Subcutaneous abdominal adipose tissue (tissue), 5 donors: ENCODE data around the gene ITPR1.

Source experiments
- H3K27ac ChIP-seq: one replicate; pipeline ENCODE4 v1.7.0; 2013; ENCODE audit warnings: low read depth, mild to moderate bottlenecking, inconsistent platforms, low read length, moderate library complexity
- H3K27me3 ChIP-seq, 5 donors: one replicate each; pipeline ENCODE4 v1.7.0; 2013; ENCODE audit warnings: low read length in 5 of 5, inconsistent platforms in 1 of 5; ENCODE audit not compliant: control insufficient read depth in 5 of 5, insufficient read depth in 4 of 5
- H3K36me3 ChIP-seq, 5 donors: one replicate each; pipeline ENCODE4 v1.7.0; 2013; ENCODE audit warnings: low read length in 5 of 5; ENCODE audit not compliant: control insufficient read depth in 5 of 5, insufficient read depth in 5 of 5
- H3K4me1 ChIP-seq, 5 donors: one replicate each; pipeline ENCODE4 v1.7.0; 2013; ENCODE audit warnings: low read length in 5 of 5, mild to moderate bottlenecking in 3 of 5, moderate library complexity in 1 of 5; ENCODE audit not compliant: control insufficient read depth in 5 of 5, insufficient read depth in 5 of 5
- H3K4me3 ChIP-seq, 5 donors: one replicate each; pipeline ENCODE4 v1.7.0; 2013; ENCODE audit warnings: low read length in 5 of 5, low read depth in 1 of 5
- H3K9ac ChIP-seq, 5 donors: one replicate each; pipeline ENCODE4 v1.7.0; 2013; ENCODE audit warnings: low read length in 5 of 5, mild to moderate bottlenecking in 4 of 5, moderate library complexity in 3 of 5
- H3K9me3 ChIP-seq, 5 donors: one replicate each; pipeline ENCODE4 v1.7.0; 2013; ENCODE audit warnings: low read length in 5 of 5; ENCODE audit not compliant: control insufficient read depth in 5 of 5
- donor health status: healthy.
- donor health status: healthy.
- donor health status: healthy.
- donor health status: healthy.
- donor health status: healthy.

Gene ITPR1

GRCh38 chr3:4816306-4816705 is 323.2 kb downstream of the ITPR1 start:
- no peak overlapping the region for H3K9ac ChIP-seq
- H3K27me3 ChIP-seq, result no peaks in the 10 kb centered on the region
- H3K4me3 ChIP-seq, result no peak overlapping the region
- peaks cover 0 to 3% (median 0%) of the 10 kb centered on the region in 5 donors for H3K9me3 ChIP-seq
- peaks cover 0 to 51% (median 14%) of the 10 kb centered on the region in 5 donors for H3K36me3 ChIP-seq
- H3K4me1 ChIP-seq, result peaks cover 0 to 7% (median 0%) of the 10 kb centered on the region in 5 donors
- H3K27ac ChIP-seq, result no peak overlapping the region

- Histone ChIP-seq H3K36me3 (peaks cover 0 to 55% (median 18%) of the 10 kb centered on the region in 5 donors), H3K9me3 (peaks cover 0 to 3% (median 0%) of the 10 kb centered on the region in 5 donors), H3K9ac (no peak overlapping the region), H3K4me1 (peaks cover 0 to 7% (median 0%) of the 10 kb centered on the region in 5 donors), H3K27me3 (no peaks in the 10 kb centered on the region), H3K4me3 (no peak overlapping the region), H3K27ac (no peak overlapping the region)
Measured at GRCh38 chr3:4816718-4817117, 323.6 kb downstream of the ITPR1 start.

GRCh38 chr3:4817128-4817527 is 324.0 kb downstream of the ITPR1 start:
- H3K4me1 ChIP-seq, result peaks cover 0 to 7% (median 0%) of the 10 kb centered on the region in 5 donors
- no peak overlapping the region for H3K9ac ChIP-seq
- H3K4me3 ChIP-seq, result no peak overlapping the region
- no peaks in the 10 kb centered on the region for H3K27me3 ChIP-seq
- H3K9me3 ChIP-seq, result peaks cover 0 to 3% (median 0%) of the 10 kb centered on the region in 5 donors
- H3K27ac ChIP-seq, result no peak overlapping the region
- H3K36me3 ChIP-seq, result peaks cover 0 to 58% (median 20%) of the 10 kb centered on the region in 5 donors

GRCh38 chr3:4818164-4818563 is 325.0 kb downstream of the ITPR1 start:
- Histone ChIP-seq H3K9me3 (peaks cover 0 to 3% (median 0%) of the 10 kb centered on the region in 5 donors), H3K4me3 (no peak overlapping the region), H3K9ac (no peak overlapping the region), H3K27ac (no peak overlapping the region), H3K4me1 (peaks cover 0 to 7% (median 0%) of the 10 kb centered on the region in 5 donors), H3K27me3 (no peaks in the 10 kb centered on the region), H3K36me3 (peaks cover 0 to 56% (median 20%) of the 10 kb centered on the region in 5 donors)

GRCh38 chr3:4818986-4819693 is 326.0 kb downstream of the ITPR1 start:
- Histone ChIP-seq H3K9me3 (peaks cover 0 to 3% (median 0%) of the 10 kb centered on the region in 5 donors), H3K9ac (no peak overlapping the region), H3K36me3 (peaks cover 0 to 53% (median 20%) of the 10 kb centered on the region in 5 donors), H3K27ac (no peak overlapping the region), H3K4me1 (peaks cover 0 to 7% (median 0%) of the 10 kb centered on the region in 5 donors), H3K27me3 (no peaks in the 10 kb centered on the region), H3K4me3 (no peak overlapping the region)

GRCh38 chr3:4819746-4820145 is 326.6 kb downstream of the ITPR1 start:
- peaks cover 0 to 51% (median 18%) of the 10 kb centered on the region in 5 donors for H3K36me3 ChIP-seq
- no peak overlapping the region for H3K4me3 ChIP-seq
- no peaks in the 10 kb centered on the region for H3K27me3 ChIP-seq

GRCh38 chr3:4820296-4821121 is 327.4 kb downstream of the ITPR1 start:
- H3K9me3 ChIP-seq, result peaks cover 0 to 3% (median 0%) of the 10 kb centered on the region in 5 donors
- H3K27ac ChIP-seq, result no peak overlapping the region
- no peak overlapping the region for H3K4me3 ChIP-seq
- peaks cover 0 to 43% (median 16%) of the 10 kb centered on the region in 5 donors for H3K36me3 ChIP-seq
- H3K9ac ChIP-seq, result no peak overlapping the region
- no peaks in the 10 kb centered on the region for H3K27me3 ChIP-seq
- H3K4me1 ChIP-seq, result peaks cover 0 to 5% (median under 1%) of the 10 kb centered on the region in 5 donors

More at GRCh38 chr3:4819746-4820145, 326.6 kb downstream of the ITPR1 start:
- H3K9me3 ChIP-seq, result peaks cover 0 to 3% (median 0%) of the 10 kb centered on the region in 5 donors
- no peak overlapping the region for H3K27ac ChIP-seq
- H3K4me1 ChIP-seq, result peaks cover 0 to 4% (median 0%) of the 10 kb centered on the region in 5 donors
- no peak overlapping the region for H3K9ac ChIP-seq

- Histone ChIP-seq H3K9ac (no peak overlapping the region), H3K27me3 (no peaks in the 10 kb centered on the region), H3K27ac (no peak overlapping the region), H3K4me1 (peaks cover 0 to 13% (median 8%) of the 10 kb centered on the region in 5 donors), H3K36me3 (peaks cover 0 to 40% (median 16%) of the 10 kb centered on the region in 5 donors), H3K4me3 (no peak overlapping the region), H3K9me3 (peaks cover 0 to 3% (median 0%) of the 10 kb centered on the region in 5 donors)
Measured at GRCh38 chr3:4821338-4821737, 328.2 kb downstream of the ITPR1 start.

- H3K36me3 ChIP-seq, result peaks cover 0 to 37% (median 16%) of the 10 kb centered on the region in 5 donors
- H3K27me3 ChIP-seq, result no peaks in the 10 kb centered on the region
- H3K27ac ChIP-seq, result no peak overlapping the region
- H3K9ac ChIP-seq, result no peak overlapping the region
- H3K9me3 ChIP-seq, result peaks cover 0 to 3% (median 0%) of the 10 kb centered on the region in 5 donors
- peaks cover 0 to 19% (median 13%) of the 10 kb centered on the region in 5 donors for H3K4me1 ChIP-seq
- H3K4me3 ChIP-seq, result no peak overlapping the region
Measured at GRCh38 chr3:4821975-4822374, 328.8 kb downstream of the ITPR1 start.
